K562 (cell line): ENCODE measurements around the gene FSTL4. TPM values are rescaled to one million over a fixed set of nuclear protein-coding genes. Genes with fewer than 3 reads are reported as not detected.

ENCODE experiments used
- DIDO1 ChIP-seq: fragments of 450-650 bp; IDR thresholded peaks from 2 replicates; pipeline ENCODE4 v1.6.1; 2016; ENCODE audit warnings: low read depth, missing biosample characterization, missing genetic modification characterization
- HNRNPK ChIP-seq: fragments of 200-400 bp; formaldehyde crosslinking; IDR thresholded peaks from one replicate; pipeline ENCODE4 v1.6.1; 2018; ENCODE audit warnings: mild to moderate bottlenecking, low read depth, low read length; ENCODE audit not compliant: poor library complexity, severe bottlenecking
- MAZ ChIP-seq, 2 experiments: fragments of 450-650 bp in 1 of 2; sonication (generic) in 1 of 2; formaldehyde crosslinking; IDR thresholded peaks in 1 of 2; conservative IDR thresholded peaks in 1 of 2; 2 replicates each; pipeline versions ENCODE4 v1.4.0 to v1.5.0; 2020; ENCODE audit warnings: mild to moderate bottlenecking in 1 of 2, missing genetic modification reagents in 1 of 2
- MIER1 ChIP-seq: fragments of 450-650 bp; IDR thresholded peaks from 2 replicates; pipeline ENCODE4 v1.6.1; 2016; ENCODE audit warnings: antibody characterized with exemption, mild to moderate bottlenecking, low read depth
- RAD21 ChIP-seq, 2 experiments: fragments of 250-450 bp in 1 of 2; fragments of 450-650 bp in 1 of 2; sonication (Bioruptor Pico) in 1 of 2; formaldehyde crosslinking in 1 of 2; IDR thresholded peaks in 1 of 2; conservative IDR thresholded peaks in 1 of 2; 2 replicates each; pipeline versions ENCODE4 v1.4.0 to v1.8.0; 2020 to 2022; ENCODE audit warnings: mild to moderate bottlenecking in 2 of 2, moderate library complexity in 1 of 2
- SMARCE1 ChIP-seq: fragments of 450-650 bp; IDR thresholded peaks from 2 replicates; pipeline ENCODE4 v1.7.1; 2016; ENCODE audit warnings: mild to moderate bottlenecking
- SP2 ChIP-seq: IDR thresholded peaks from 2 replicates; pipeline ENCODE4 v1.6.1; 2011; ENCODE audit warnings: mild to moderate bottlenecking, low read depth, low read length, moderate library complexity; ENCODE audit not compliant: poor library complexity, severe bottlenecking; ENCODE audit errors: extremely low read depth
- YBX1 ChIP-seq: fragments of 450-650 bp; IDR thresholded peaks from 2 replicates; pipeline ENCODE4 v1.7.1; 2016; ENCODE audit warnings: mild to moderate bottlenecking
- ZFX ChIP-seq: sonication (generic); formaldehyde crosslinking; IDR thresholded peaks from 2 replicates; pipeline ENCODE4 v1.8.0; 2022; ENCODE audit warnings: mild to moderate bottlenecking, missing genetic modification reagents, moderate library complexity
- polyA plus RNA-seq, 8 experiments: library from polyadenylated mRNA; depleted of rRNA in 4 of 8; stranded (reverse) in 5 of 8; unstranded in 3 of 8; fragments of >200 nt; fragmentation: Nextera tagmentation in 2 of 8; fragmentation: Illumina TruSeq in 1 of 8; extraction: Ambion mirVana in 2 of 8; extraction: Trizol in 1 of 8; gene quantifications; 2 replicates each; pipeline versions ENCODE4 v1.2.1 to v1.2.3, GENCODE V29; 2011 to 2014; ENCODE audit warnings: inconsistent platforms in 1 of 8, missing spikeins in 1 of 8
- total RNA-seq, 7 experiments: library from RNA; depleted of rRNA in 6 of 7; stranded (reverse); fragments of >200 nt in 6 of 7; fragmentation: Illumina TruSeq in 2 of 7; extraction: Trizol in 2 of 7; gene quantifications; 2 replicates each; pipeline versions ENCODE4 v1.2.1 to v1.2.3, GENCODE V29; 2011 to 2021; ENCODE audit warnings: low replicate concordance in 1 of 7
- TF ChIP-seq, protein P1 (sequence below): fragments of 450-650 bp; formaldehyde crosslinking; IDR thresholded peaks from 2 replicates; pipeline ENCODE4 v1.4.0; 2020; ENCODE audit warnings: mild to moderate bottlenecking, mixed read lengths
- TF ChIP-seq, protein P2 (sequence below), 2 experiments: fragments of 450-650 bp; formaldehyde crosslinking in 1 of 2; IDR thresholded peaks; 2 replicates each; pipeline versions ENCODE4 v1.4.0 to v1.6.1; 2014 to 2020; ENCODE audit warnings: mild to moderate bottlenecking in 2 of 2, borderline replicate concordance in 1 of 2, low read depth in 1 of 2
- TF ChIP-seq, protein P3 (sequence below): fragments of 450-650 bp; formaldehyde crosslinking; IDR thresholded peaks from 2 replicates; pipeline ENCODE4 v1.4.0; 2020; ENCODE audit warnings: mild to moderate bottlenecking, moderate library complexity

FSTL4 gene
- total and polyA plus RNA-seq, 9 of the 15 experiments (the other 6 are each of a cell fraction or from before 2014, with no cell fraction given) = 0.08 to 0.18 (median 0.10) TPM; not detected in 5

DNA sequence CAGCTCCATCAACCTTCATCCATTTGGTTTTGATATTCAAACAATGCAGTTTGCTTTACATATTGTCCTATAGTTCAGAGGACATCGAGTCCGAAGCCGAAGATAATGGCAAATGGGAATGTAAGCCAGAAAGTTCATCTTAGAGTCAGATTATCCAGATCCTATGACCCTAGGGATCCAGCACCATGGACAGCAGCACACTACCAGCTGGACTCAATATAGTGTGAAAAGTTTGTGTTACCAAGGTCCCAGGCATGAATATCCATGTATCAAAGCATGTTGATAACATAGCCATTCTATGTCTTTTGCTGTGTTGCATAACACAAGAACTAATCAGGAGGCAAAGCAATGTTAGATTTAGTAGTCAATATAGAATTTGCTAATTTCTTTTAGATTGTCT, 46.3 kb downstream of the FSTL4 start (continued):
- TF ChIP-seq MIER1 (peak; percentile 93), SP2 (no peak), ZFX (CRISPR knock-in tag) (no peak), DIDO1 (no peak), SMARCE1 (no peak), MAZ (CRISPR knock-in tag; conservative IDR thresholded peaks at IDR 0.05 in 1 of 2, IDR thresholded peaks at IDR 0.05 in 1 of 2) (0 out of 4 replicates have a peak, but pooled peaks of 1 of the 2 experiments have one; percentile 40), RAD21 (CRISPR knock-in tag; conservative IDR thresholded peaks at IDR 0.05 in 1 of 2, IDR thresholded peaks at IDR 0.05 in 1 of 2) (no peak), YBX1 (no peak), HNRNPK (no peak)
- TF ChIP-seq, protein P1, sequence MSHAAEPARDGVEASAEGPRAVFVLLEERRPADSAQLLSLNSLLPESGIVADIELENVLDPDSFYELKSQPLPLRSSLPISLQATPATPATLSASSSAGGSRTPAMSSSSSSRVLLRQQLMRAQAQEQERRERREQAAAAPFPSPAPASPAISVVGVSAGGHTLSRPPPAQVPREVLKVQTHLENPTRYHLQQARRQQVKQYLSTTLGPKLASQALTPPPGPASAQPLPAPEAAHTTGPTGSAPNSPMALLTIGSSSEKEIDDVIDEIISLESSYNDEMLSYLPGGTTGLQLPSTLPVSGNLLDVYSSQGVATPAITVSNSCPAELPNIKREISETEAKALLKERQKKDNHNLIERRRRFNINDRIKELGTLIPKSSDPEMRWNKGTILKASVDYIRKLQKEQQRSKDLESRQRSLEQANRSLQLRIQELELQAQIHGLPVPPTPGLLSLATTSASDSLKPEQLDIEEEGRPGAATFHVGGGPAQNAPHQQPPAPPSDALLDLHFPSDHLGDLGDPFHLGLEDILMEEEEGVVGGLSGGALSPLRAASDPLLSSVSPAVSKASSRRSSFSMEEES (CRISPR knock-in tag) = no peak
- TF ChIP-seq, protein P2, sequence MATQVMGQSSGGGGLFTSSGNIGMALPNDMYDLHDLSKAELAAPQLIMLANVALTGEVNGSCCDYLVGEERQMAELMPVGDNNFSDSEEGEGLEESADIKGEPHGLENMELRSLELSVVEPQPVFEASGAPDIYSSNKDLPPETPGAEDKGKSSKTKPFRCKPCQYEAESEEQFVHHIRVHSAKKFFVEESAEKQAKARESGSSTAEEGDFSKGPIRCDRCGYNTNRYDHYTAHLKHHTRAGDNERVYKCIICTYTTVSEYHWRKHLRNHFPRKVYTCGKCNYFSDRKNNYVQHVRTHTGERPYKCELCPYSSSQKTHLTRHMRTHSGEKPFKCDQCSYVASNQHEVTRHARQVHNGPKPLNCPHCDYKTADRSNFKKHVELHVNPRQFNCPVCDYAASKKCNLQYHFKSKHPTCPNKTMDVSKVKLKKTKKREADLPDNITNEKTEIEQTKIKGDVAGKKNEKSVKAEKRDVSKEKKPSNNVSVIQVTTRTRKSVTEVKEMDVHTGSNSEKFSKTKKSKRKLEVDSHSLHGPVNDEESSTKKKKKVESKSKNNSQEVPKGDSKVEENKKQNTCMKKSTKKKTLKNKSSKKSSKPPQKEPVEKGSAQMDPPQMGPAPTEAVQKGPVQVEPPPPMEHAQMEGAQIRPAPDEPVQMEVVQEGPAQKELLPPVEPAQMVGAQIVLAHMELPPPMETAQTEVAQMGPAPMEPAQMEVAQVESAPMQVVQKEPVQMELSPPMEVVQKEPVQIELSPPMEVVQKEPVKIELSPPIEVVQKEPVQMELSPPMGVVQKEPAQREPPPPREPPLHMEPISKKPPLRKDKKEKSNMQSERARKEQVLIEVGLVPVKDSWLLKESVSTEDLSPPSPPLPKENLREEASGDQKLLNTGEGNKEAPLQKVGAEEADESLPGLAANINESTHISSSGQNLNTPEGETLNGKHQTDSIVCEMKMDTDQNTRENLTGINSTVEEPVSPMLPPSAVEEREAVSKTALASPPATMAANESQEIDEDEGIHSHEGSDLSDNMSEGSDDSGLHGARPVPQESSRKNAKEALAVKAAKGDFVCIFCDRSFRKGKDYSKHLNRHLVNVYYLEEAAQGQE (IDR thresholded peaks at IDR 0.05; ENCODE audit: borderline replicate concordance) = peak; percentile 99
- TF ChIP-seq, protein P2 (CRISPR knock-in tag; IDR thresholded peaks at IDR 0.05; ENCODE audit: low read depth) = peak; percentile 95
- TF ChIP-seq, protein P3, sequence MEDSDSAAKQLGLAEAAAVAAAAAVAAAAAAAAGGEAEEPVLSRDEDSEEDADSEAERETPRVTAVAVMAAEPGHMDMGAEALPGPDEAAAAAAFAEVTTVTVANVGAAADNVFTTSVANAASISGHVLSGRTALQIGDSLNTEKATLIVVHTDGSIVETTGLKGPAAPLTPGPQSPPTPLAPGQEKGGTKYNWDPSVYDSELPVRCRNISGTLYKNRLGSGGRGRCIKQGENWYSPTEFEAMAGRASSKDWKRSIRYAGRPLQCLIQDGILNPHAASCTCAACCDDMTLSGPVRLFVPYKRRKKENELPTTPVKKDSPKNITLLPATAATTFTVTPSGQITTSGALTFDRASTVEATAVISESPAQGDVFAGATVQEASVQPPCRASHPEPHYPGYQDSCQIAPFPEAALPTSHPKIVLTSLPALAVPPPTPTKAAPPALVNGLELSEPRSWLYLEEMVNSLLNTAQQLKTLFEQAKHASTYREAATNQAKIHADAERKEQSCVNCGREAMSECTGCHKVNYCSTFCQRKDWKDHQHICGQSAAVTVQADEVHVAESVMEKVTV (CRISPR knock-in tag) = no peak
